ENCODE results near the gene PLCB3.

PLCB3 gene

DNA sequence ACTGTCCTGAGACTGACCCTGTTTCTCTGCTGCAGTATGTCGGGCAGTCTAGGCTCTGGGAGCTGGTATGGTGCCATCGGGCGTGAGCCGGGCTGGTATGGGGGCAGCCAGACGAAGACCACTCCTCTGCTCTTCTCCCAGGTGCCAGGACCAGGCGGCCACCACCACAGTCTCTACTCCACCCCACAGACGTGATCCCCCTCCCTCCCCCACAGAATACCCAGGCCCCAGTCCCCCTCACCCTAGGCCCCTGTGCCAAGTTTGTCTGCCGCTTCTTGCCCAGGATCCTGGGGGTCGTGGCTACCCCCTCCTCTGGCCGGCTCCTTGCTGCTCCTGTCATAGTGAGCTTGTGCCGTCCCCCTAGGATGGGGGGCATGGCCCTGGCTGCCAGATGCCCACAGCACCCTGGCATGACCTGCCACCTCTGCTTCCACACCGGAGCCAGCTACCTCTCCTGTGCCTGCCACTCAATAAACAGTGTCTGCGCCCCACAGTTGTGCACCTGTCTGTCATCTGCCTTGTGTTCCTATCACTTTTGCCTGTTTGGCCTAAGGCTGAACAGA lies 37.8 kb downstream of the PLCB3 start:
- Histone ChIP-seq H3K9me3 (no peaks in the 10 kb centered on the region), H3K4me1 (no peaks in the 10 kb centered on the region), H3K4me3 (ENCODE audit: low read depth, low read length) (no peak overlapping the region), H3K36me3 (no peaks in the 10 kb centered on the region), H3K27me3 (peaks cover 40% of the 10 kb centered on the region)
- no peak for DNase-seq
- TF ChIP-seq, protein P1, sequence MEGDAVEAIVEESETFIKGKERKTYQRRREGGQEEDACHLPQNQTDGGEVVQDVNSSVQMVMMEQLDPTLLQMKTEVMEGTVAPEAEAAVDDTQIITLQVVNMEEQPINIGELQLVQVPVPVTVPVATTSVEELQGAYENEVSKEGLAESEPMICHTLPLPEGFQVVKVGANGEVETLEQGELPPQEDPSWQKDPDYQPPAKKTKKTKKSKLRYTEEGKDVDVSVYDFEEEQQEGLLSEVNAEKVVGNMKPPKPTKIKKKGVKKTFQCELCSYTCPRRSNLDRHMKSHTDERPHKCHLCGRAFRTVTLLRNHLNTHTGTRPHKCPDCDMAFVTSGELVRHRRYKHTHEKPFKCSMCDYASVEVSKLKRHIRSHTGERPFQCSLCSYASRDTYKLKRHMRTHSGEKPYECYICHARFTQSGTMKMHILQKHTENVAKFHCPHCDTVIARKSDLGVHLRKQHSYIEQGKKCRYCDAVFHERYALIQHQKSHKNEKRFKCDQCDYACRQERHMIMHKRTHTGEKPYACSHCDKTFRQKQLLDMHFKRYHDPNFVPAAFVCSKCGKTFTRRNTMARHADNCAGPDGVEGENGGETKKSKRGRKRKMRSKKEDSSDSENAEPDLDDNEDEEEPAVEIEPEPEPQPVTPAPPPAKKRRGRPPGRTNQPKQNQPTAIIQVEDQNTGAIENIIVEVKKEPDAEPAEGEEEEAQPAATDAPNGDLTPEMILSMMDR (IDR thresholded peaks at IDR 0.05; ENCODE audit: low read depth, low read length): no peak

DNA sequence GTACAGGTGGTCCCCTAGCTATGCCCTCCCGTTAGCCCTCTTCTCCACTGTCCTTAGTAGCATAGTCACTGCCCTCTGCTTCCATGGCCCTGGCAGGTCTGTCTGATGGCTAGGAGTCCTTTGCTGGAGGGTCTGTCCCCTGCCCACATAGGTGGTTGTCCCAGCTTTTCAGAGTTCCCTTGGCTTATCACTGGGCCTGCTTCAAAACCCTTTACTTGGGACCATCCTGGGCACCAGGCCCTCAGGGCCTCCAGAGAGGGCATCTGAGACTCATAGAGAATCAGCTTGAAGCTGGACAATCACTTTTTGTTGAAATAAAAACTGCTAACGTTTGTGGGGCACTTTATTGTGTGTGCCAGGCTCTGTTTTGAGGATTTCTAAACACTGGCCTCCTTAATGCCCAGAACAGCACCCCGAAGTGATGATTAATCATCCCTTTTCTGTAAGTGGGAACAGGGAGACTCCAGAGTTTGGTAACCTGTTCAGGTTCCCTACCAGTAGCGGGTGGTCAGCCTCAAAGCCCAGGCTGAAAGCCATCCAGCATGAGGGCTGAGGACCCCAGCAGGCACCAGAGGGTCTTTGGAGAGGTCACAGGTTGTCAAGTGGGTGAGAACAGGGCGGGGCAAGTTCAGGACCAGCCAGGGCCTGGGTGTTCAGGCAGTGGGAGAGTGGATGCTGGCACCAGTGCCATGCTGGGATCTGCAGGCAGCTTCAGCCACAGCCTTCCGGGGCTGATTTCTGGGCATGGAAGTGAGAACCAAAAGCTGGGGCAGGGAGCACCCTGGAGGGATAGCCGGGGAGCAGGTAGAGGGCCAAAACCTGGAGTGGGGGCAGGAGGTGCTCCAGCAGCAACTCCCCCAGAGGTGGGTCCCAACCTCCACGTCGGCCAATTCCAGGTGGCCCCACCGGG lies 39.3 kb downstream of the PLCB3 start:
- H3K4me3 ChIP-seq (ENCODE audit: low read depth, low read length): no peak overlapping the region
- H3K27me3 ChIP-seq: peaks cover 40% of the 10 kb centered on the region
- no peaks in the 10 kb centered on the region for H3K36me3 ChIP-seq
- no peaks in the 10 kb centered on the region for H3K4me1 ChIP-seq
- H3K9me3 ChIP-seq: no peaks in the 10 kb centered on the region
- no peak for DNase-seq
- TF ChIP-seq, protein P1 (IDR thresholded peaks at IDR 0.05; ENCODE audit: low read depth, low read length): no peak

DNA sequence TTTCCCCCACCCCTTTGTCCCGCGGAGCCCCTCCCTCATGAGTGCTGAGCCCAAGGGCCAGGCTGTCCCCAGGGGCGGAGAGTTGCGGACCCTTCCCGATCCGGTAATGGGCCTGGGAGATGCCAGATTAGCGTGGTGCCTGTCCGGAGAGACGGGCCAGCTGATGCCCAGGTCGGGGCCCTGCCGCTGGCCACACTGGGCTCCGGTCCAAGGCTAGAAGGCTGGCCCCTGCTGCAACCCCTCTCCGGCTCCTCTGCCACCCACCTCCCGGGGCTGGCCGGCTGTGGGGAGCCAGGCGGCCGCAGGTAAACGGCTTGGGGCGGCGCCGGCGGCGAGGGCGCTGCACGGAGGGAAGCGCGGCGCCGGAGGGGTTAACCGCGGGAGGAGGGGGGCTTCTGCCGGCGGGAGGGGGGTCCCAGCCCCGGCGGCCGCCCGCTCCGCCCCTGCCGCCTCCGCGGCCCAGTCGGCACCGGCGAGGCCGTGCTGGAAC lies 40.0 kb downstream of the PLCB3 start, which contains the start of gene KCNK4:
TSS of gene KCNK4 (plus strand) at position 41 of the 490 bp plus-strand sequence. CDS start 1,717 bp downstream, outside the sequence.
- TF ChIP-seq, protein P1 (IDR thresholded peaks at IDR 0.05; ENCODE audit: low read depth, low read length): no peak
- no peaks in the 10 kb centered on the region for H3K9me3 ChIP-seq
- H3K4me1 ChIP-seq: no peaks in the 10 kb centered on the region
- peaks cover 43% of the 10 kb centered on the region for H3K27me3 ChIP-seq
- no peak for DNase-seq
- H3K4me3 ChIP-seq (ENCODE audit: low read depth, low read length): no peak within 1 kb of the TSS
- no peaks in the 10 kb centered on the region for H3K36me3 ChIP-seq

DNA sequence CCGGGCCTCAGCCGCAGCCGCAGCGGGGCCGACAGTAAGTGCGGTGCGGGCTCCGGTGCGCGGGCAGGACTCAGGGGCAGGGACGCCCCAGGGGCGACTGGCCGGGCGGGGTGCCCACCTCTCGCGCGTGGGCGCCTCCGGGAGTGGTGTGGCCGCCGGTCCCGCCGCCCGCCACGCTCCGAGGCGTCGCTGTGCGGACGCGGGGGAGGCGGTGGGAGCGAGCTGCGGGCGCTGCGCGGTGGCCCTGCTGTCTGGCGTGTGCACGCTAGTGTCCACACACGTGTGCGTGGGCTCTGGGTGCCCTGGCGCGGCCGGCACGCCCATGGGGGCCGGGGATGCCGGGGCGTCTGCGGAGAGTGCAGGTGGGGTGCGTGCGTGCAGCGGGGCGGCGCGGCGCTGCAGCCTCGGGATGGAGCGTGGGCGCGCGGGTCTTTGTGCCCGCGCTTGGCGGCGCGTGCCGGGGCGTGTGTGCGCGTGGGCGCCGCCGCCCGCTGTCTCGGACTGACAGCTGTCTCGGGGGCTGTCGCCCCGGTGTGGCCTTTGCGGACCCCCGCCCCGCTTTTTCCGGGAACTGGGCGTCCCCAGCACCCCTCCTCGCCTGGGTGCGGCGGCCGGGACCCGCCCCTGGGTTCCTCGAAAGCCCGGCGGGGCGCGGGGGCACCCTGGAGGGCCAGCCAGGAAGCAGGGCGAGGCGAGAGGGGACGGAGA lies 40.6 kb downstream of the PLCB3 start:
- Histone ChIP-seq H3K9me3 (no peaks in the 10 kb centered on the region), H3K27me3 (peaks cover 45% of the 10 kb centered on the region), H3K4me3 (ENCODE audit: low read depth, low read length) (no peak overlapping the region), H3K4me1 (no peaks in the 10 kb centered on the region), H3K36me3 (no peaks in the 10 kb centered on the region)
- DNase-seq: no peak
- TF ChIP-seq, protein P1 (IDR thresholded peaks at IDR 0.05; ENCODE audit: low read depth, low read length): no peak

DNA sequence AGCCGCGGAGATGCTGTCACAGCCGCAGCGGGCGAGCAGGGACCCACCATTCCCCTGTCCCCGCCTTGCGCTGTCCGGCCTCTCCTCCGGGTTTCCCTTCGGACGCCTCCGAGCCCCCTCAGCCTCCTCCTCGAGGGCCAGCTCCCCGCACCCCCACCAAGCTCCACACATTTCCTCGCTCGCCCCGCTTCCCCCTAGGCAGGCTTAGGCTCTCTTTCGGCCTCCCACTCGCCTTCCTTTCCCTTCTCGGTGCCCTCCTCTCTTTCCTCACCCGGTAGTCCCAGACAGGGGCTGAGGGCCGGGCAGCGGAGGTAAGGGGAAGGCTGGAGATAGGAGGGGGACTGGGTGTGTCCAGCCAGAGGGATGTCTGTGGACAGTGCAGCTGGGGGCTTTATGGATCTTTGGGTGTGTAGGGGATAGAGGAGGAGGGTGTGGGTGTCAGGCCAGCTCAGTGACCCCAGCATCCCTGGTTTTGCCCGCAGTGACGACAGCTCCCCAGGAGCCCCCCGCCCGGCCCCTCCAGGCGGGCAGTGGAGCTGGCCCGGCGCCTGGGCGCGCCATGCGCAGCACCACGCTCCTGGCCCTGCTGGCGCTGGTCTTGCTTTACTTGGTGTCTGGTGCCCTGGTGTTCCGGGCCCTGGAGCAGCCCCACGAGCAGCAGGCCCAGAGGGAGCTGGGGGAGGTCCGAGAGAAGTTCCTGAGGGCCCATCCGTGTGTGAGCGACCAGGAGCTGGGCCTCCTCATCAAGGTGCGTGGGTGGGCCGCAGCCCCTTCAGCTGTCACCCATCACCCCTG lies 41.3 kb downstream of the PLCB3 start:
- TF ChIP-seq, protein P1 (IDR thresholded peaks at IDR 0.05; ENCODE audit: low read depth, low read length): no peak
- H3K9me3 ChIP-seq: no peaks in the 10 kb centered on the region
- peaks cover 51% of the 10 kb centered on the region for H3K27me3 ChIP-seq
- H3K36me3 ChIP-seq: no peaks in the 10 kb centered on the region
- H3K4me1 ChIP-seq: no peaks in the 10 kb centered on the region
- DNase-seq: no peak
- no peak overlapping the region for H3K4me3 ChIP-seq (ENCODE audit: low read depth, low read length)

Data from BE2C (cell line).